H1 (cell line): ENCODE results near the gene TNC. TPM values are rescaled to one million over a fixed set of nuclear protein-coding genes. Genes with fewer than 3 reads are reported as not detected.

ENCODE experiments used
- CTCF ChIA-PET: fragments of 300-600 bp; sonication (Branson Sonifier 250); formaldehyde crosslinking; loops from one replicate; lab custom pipeline; 2021; ENCODE audit not compliant: partially characterized antibody; lab: Charles Lee
- POLR2A ChIA-PET: fragments of 300-600 bp; sonication (Branson Sonifier 250); formaldehyde crosslinking; loops from one replicate; lab custom pipeline; 2021; ENCODE audit warnings: inconsistent platforms; ENCODE audit not compliant: partially characterized antibody; lab: Charles Lee
- DNase-seq, 2 experiments: peaks; one replicate each; pipeline versions ENCODE4 v3.0.0 to v3.0.0-alpha.2; 2010 to 2022; ENCODE audit warnings: low spot score in 2 of 2, low read depth in 1 of 2, mixed read lengths in 1 of 2
- FAIRE-seq: peaks from 2 replicates; lab custom pipeline; 2011; peaks lifted over from hg19 to GRCh38; lab: Jason Lieb, UNC
- H2AFZ ChIP-seq: 2 replicates; pipeline ENCODE4 v1.8.1; 2012; ENCODE audit warnings: low read length, inconsistent platforms
- H2AK5ac ChIP-seq: 2 replicates; pipeline ENCODE4 v1.6.1; 2013; ENCODE audit warnings: low read depth, low read length
- H2BK120ac ChIP-seq: replicated peaks from 2 replicates; pipeline ENCODE3; 2013; ENCODE audit warnings: low read depth, low read length, inconsistent platforms
- H2BK12ac ChIP-seq: 2 replicates; pipeline ENCODE4 v1.6.1; 2013; ENCODE audit warnings: low read depth, low read length
- H2BK15ac ChIP-seq: 2 replicates; pipeline ENCODE4 v1.6.1; 2013; ENCODE audit warnings: low read length
- H2BK20ac ChIP-seq: 2 replicates; pipeline ENCODE4 v1.6.1; 2013; ENCODE audit warnings: low read length
- H2BK5ac ChIP-seq: 2 replicates; pipeline ENCODE4 v1.6.1; 2013; ENCODE audit warnings: low read depth, low read length
- H3K14ac ChIP-seq: 2 replicates; pipeline ENCODE4 v1.6.1; 2013; ENCODE audit warnings: inconsistent platforms; ENCODE audit not compliant: insufficient read length
- H3K18ac ChIP-seq: 2 replicates; pipeline ENCODE4 v1.6.1; 2013; ENCODE audit warnings: low read length; ENCODE audit errors: extremely low read depth
- H3K23ac ChIP-seq: 2 replicates; pipeline ENCODE4 v1.6.1; 2013; ENCODE audit warnings: inconsistent platforms; ENCODE audit not compliant: insufficient read length
- H3K23me2 ChIP-seq: 2 replicates; pipeline ENCODE4 v1.6.1; 2013; ENCODE audit warnings: low read depth, low read length
- H3K27ac ChIP-seq: 2 replicates; pipeline ENCODE4 v1.6.1; 2011; ENCODE audit warnings: low read depth, low read length, inconsistent platforms
- H3K27me3 ChIP-seq, 4 experiments: replicated peaks in 1 of 4; 1 replicate in 1 of 4; 2 replicates in 3 of 4; pipeline versions ENCODE4 v1.6.1 to v1.8.1; 2011 to 2013; ENCODE audit warnings: low read length in 3 of 4, mild to moderate bottlenecking in 3 of 4, inconsistent platforms in 2 of 4, mixed read lengths in 2 of 4, moderate library complexity in 1 of 4; ENCODE audit not compliant: control insufficient read depth in 3 of 4, insufficient read depth in 3 of 4; ENCODE audit errors: extremely low read depth in 1 of 4
- H3K36me3 ChIP-seq, 4 experiments: 2 replicates each; pipeline versions ENCODE4 v1.6.1 to v1.8.1; 2011 to 2013; ENCODE audit warnings: mild to moderate bottlenecking in 4 of 4, low read length in 3 of 4, moderate library complexity in 2 of 4, control low read depth in 1 of 4, inconsistent platforms in 1 of 4; ENCODE audit not compliant: insufficient read depth in 4 of 4, control insufficient read depth in 2 of 4
- H3K4ac ChIP-seq: replicated peaks from 2 replicates; pipeline ENCODE3; 2013; ENCODE audit warnings: low read length, low read depth, mixed read lengths, inconsistent platforms; ENCODE audit not compliant: insufficient read length
- H3K4me1 ChIP-seq, 4 experiments: replicated peaks in 1 of 4; 1 replicate in 1 of 4; 2 replicates in 3 of 4; pipeline versions ENCODE4 v1.6.1 to v1.8.1; 2011 to 2013; ENCODE audit warnings: low read length in 3 of 4, inconsistent platforms in 2 of 4, mixed read lengths in 1 of 4; ENCODE audit not compliant: insufficient read depth in 4 of 4, control insufficient read depth in 3 of 4
- H3K4me2 ChIP-seq, 2 experiments: 2 replicates each; pipeline versions ENCODE4 v1.6.1 to v1.8.1; 2011 to 2013; ENCODE audit warnings: low read depth in 2 of 2, low read length in 2 of 2, control low read depth in 1 of 2, inconsistent platforms in 1 of 2, mild to moderate bottlenecking in 1 of 2; ENCODE audit not compliant: insufficient read depth in 1 of 2
- H3K4me3 ChIP-seq, 4 experiments: fragments of 200-600, 300-600 bp in 1 of 4; sonication (generic), shearing (Covaris generic), sonication (Bioruptor Twin) in 1 of 4; 2 replicates each; pipeline versions ENCODE4 v1.5.1 to v1.8.1; 2011 to 2016; ENCODE audit warnings: low read length in 4 of 4, low read depth in 3 of 4, control low read depth in 2 of 4, inconsistent platforms in 2 of 4, mild to moderate bottlenecking in 2 of 4, mixed read lengths in 1 of 4, moderate library complexity in 1 of 4; ENCODE audit not compliant: insufficient read depth in 2 of 4; ENCODE audit errors: extremely low read depth in 1 of 4
- H3K56ac ChIP-seq: replicated peaks from 2 replicates; pipeline ENCODE3; 2013; ENCODE audit warnings: low read depth, mild to moderate bottlenecking, mixed read lengths, low read length, inconsistent platforms; ENCODE audit not compliant: insufficient read length
- H3K79me1 ChIP-seq: 2 replicates; pipeline ENCODE4 v1.6.1; 2013; ENCODE audit warnings: low read depth, low read length, control low read depth
- H3K79me2 ChIP-seq, 2 experiments: 2 replicates each; pipeline versions ENCODE4 v1.6.1 to v1.8.1; 2012 to 2013; ENCODE audit warnings: low read length in 2 of 2, mild to moderate bottlenecking in 2 of 2, inconsistent platforms in 1 of 2; ENCODE audit not compliant: insufficient read depth in 2 of 2, control insufficient read depth in 1 of 2
- H3K9ac ChIP-seq, 4 experiments: replicated peaks in 1 of 4; 1 replicate in 1 of 4; 2 replicates in 3 of 4; pipeline versions ENCODE4 v1.6.1 to v1.8.1; 2011 to 2013; ENCODE audit warnings: low read depth in 3 of 4, low read length in 3 of 4, control low read depth in 2 of 4, mild to moderate bottlenecking in 2 of 4, moderate library complexity in 2 of 4, inconsistent platforms in 1 of 4; ENCODE audit errors: extremely low read depth in 1 of 4
- H3K9me3 ChIP-seq, 2 experiments: 2 replicates each; pipeline versions ENCODE4 v1.6.1 to v1.8.1; 2012 to 2013; ENCODE audit warnings: mild to moderate bottlenecking in 2 of 2, moderate library complexity in 2 of 2, control low read depth in 1 of 2, inconsistent platforms in 1 of 2, low read depth in 1 of 2, low read length in 1 of 2, mixed read lengths in 1 of 2; ENCODE audit not compliant: insufficient read depth in 2 of 2
- H4K20me1 ChIP-seq, 2 experiments: replicated peaks in 1 of 2; 2 replicates each; pipeline versions ENCODE3 to v1.8.1; 2011 to 2013; ENCODE audit warnings: inconsistent platforms in 2 of 2, low read length in 2 of 2, mild to moderate bottlenecking in 1 of 2; ENCODE audit not compliant: insufficient read depth in 2 of 2, control insufficient read depth in 1 of 2
- H4K5ac ChIP-seq: 2 replicates; pipeline ENCODE4 v1.6.1; 2013; ENCODE audit warnings: low read length, low read depth, mixed read lengths, inconsistent platforms; ENCODE audit not compliant: insufficient read length
- H4K8ac ChIP-seq: 2 replicates; pipeline ENCODE4 v1.8.0; 2013; ENCODE audit warnings: mild to moderate bottlenecking, moderate library complexity, low read length, inconsistent platforms; ENCODE audit not compliant: insufficient read depth; ENCODE audit errors: extremely low read depth
- H4K91ac ChIP-seq: replicated peaks from 2 replicates; pipeline ENCODE3; 2013; ENCODE audit warnings: low read length, mixed read lengths, inconsistent platforms; ENCODE audit not compliant: insufficient read length
- CHD2 ChIP-seq: IDR thresholded peaks from 2 replicates; pipeline ENCODE4 v1.6.1; 2012; ENCODE audit warnings: low read length, improper control_type of control experiment
- EGR1 ChIP-seq: IDR thresholded peaks from 2 replicates; pipeline ENCODE4 v1.6.1; 2011; ENCODE audit warnings: low read depth, low read length, borderline replicate concordance
- EP300 ChIP-seq, 2 experiments: IDR thresholded peaks; 1 replicate in 1 of 2; 2 replicates in 1 of 2; pipeline ENCODE4 v1.6.1; 2011 to 2012; ENCODE audit warnings: low read depth in 2 of 2, low read length in 2 of 2, mild to moderate bottlenecking in 2 of 2, borderline replicate concordance in 1 of 2, inconsistent platforms in 1 of 2, moderate library complexity in 1 of 2
- GABPA ChIP-seq: IDR thresholded peaks from 2 replicates; pipeline ENCODE4 v1.6.1; 2011; ENCODE audit warnings: mild to moderate bottlenecking, low read length, moderate library complexity, borderline replicate concordance; ENCODE audit not compliant: insufficient read depth
- WGBS, 2 experiments: shearing (Covaris generic) in 1 of 2; methylation state at CpG; one replicate each; pipeline versions ENCODE4 v1.1.6 to v1.1.7; 2013 to 2015; ENCODE audit warnings: low lambda C conversion rate in 2 of 2, mixed read lengths in 2 of 2, inconsistent platforms in 1 of 2, low coverage in 1 of 2, missing lambda C conversion rate in 1 of 2; ENCODE audit not compliant: insufficient replicate concordance in 2 of 2, insufficient coverage in 1 of 2, insufficient read length in 1 of 2; ENCODE audit errors: extremely low coverage in 1 of 2, missing lambda C conversion rate in 1 of 2; 5-methylcytosine and 5-hydroxymethylcytosine counted together
- polyA plus RNA-seq, 7 experiments: library from polyadenylated mRNA; depleted of rRNA in 3 of 7; stranded (reverse) in 5 of 7; unstranded in 2 of 7; fragments of >200 nt in 5 of 7; fragments of 200-250 nt in 2 of 7; gene quantifications; 1 replicate in 5 of 7; 2 replicates in 1 of 7; 4 replicates in 1 of 7; pipeline versions ENCODE4 v1.2.1 to v1.2.3, GENCODE V29; 2011 to 2013; ENCODE audit warnings: missing spikeins in 2 of 7, mixed read lengths in 2 of 7
- total RNA-seq: library from RNA; stranded (reverse); fragmentation: NEBNext Ultra II Directional; extraction: Animal tissue kit (Norgen Biotek cat#: 25700); gene quantifications from 2 replicates; pipeline ENCODE4 v1.2.1, GENCODE V29; 2021

The TNC gene
- total and polyA plus RNA-seq, 2 of the 8 experiments (the other 6 are each of a cell fraction or from before 2014, with no cell fraction given), result 6.2 to 11.4 TPM

- no peaks in the 10 kb centered on the region for H3K36me3 ChIP-seq
- no peak overlapping the region for H3K9ac ChIP-seq
- ChIA-PET POLR2A (no interaction called here), CTCF (no interaction called here)
- H3K18ac ChIP-seq, result no peak overlapping the region
- no peak overlapping the region for H2BK5ac ChIP-seq
- no peak overlapping the region for H3K14ac ChIP-seq
- H4K8ac ChIP-seq, result no peak overlapping the region
- H3K27me3 ChIP-seq, result no peaks in the 10 kb centered on the region; a peak in 1 of 7 replicates
- no peaks in the 10 kb centered on the region for H3K23me2 ChIP-seq
- no peak overlapping the region for H2BK12ac ChIP-seq
- DNase-seq (no peak), FAIRE-seq (no peak)
- TF ChIP-seq EGR1 (no peak), CHD2 (no peak), GABPA (no peak), EP300 (IDR thresholded peaks at IDR 0.05; ENCODE audit: borderline replicate concordance in 1 of 2, low read depth in 2 of 2, low read length in 2 of 2) (no peak)
- no peak overlapping the region for H3K4ac ChIP-seq
- no peaks in the 10 kb centered on the region; a peak in 1 of 7 replicates for H3K4me1 ChIP-seq
- H4K5ac ChIP-seq, result no peak overlapping the region
- H3K56ac ChIP-seq, result no peak overlapping the region
- H2AK5ac ChIP-seq, result no peak overlapping the region
- no peaks in the 10 kb centered on the region for H4K20me1 ChIP-seq
- no peaks in the 10 kb centered on the region for H3K79me2 ChIP-seq
- no peak overlapping the region for H3K4me2 ChIP-seq
- no peak overlapping the region for H2BK15ac ChIP-seq
- no peak overlapping the region for H3K4me3 ChIP-seq
- no peaks in the 10 kb centered on the region for H3K79me1 ChIP-seq
- H2BK120ac ChIP-seq, result no peak overlapping the region
- no peak overlapping the region for H3K27ac ChIP-seq
- WGBS, 2 experiments, result 48% methylated on average over 2 of the region's 2 CpGs; no CpG with 5 or more reads in 1 of the 2 experiments
- no peaks in the 10 kb centered on the region for H3K9me3 ChIP-seq
- no peak overlapping the region for H2BK20ac ChIP-seq
- no peak overlapping the region for H4K91ac ChIP-seq
- no peak overlapping the region for H2AFZ ChIP-seq
- H3K23ac ChIP-seq, result no peak overlapping the region
Measured at GRCh38 chr9:114998326-114998725, 119.6 kb downstream of the TNC start.
